HEK293 (cell line): ENCODE data around the gene TNFAIP2.

ENCODE experiments used
- CTCF ChIA-PET: fragments of 350-600 bp; formaldehyde crosslinking; extraction: SDS; loops from one replicate; lab custom pipeline; 2021; ENCODE audit warnings: antibody characterized with exemption; lab: Yijun Ruan, JAX
- POLR2A ChIA-PET: fragments of 300-600 bp; formaldehyde crosslinking; extraction: SDS; loops from one replicate; lab custom pipeline; 2020; ENCODE audit warnings: antibody characterized with exemption, inconsistent platforms; lab: Yijun Ruan, JAX
- H3K27ac ChIP-seq: fragments of 200-500 bp; sonication (Bioruptor generic); 2 replicates; pipeline ENCODE4 v1.5.1; 2014; ENCODE audit warnings: low read depth, low read length, control low read depth, inconsistent platforms; ENCODE audit errors: extremely low read depth
- H3K36me3 ChIP-seq, 2 experiments: fragments of 200-500 bp in 1 of 2; sonication (Bioruptor generic) in 1 of 2; 1 replicate in 1 of 2; 2 replicates in 1 of 2; pipeline ENCODE4 v1.5.1; 2014 to 2017; ENCODE audit warnings: inconsistent platforms in 2 of 2, low read length in 2 of 2; ENCODE audit not compliant: control insufficient read depth in 2 of 2, insufficient read depth in 1 of 2
- H3K4me1 ChIP-seq: fragments of 200-500 bp; sonication (Bioruptor generic); 2 replicates; pipeline ENCODE4 v1.5.1; 2014; ENCODE audit warnings: mild to moderate bottlenecking, low read length, inconsistent platforms; ENCODE audit not compliant: control insufficient read depth, insufficient read depth
- H3K4me3 ChIP-seq: 2 replicates; pipeline ENCODE4 v1.5.1; 2011; ENCODE audit warnings: low read depth, mild to moderate bottlenecking, control low read depth, low read length, moderate library complexity
- H3K9me3 ChIP-seq: fragments of 200-500 bp; sonication (Bioruptor generic); 2 replicates; pipeline ENCODE4 v1.5.1; 2014; ENCODE audit warnings: low read depth, low read length, inconsistent platforms; ENCODE audit not compliant: control insufficient read depth, insufficient read depth
- BCL11B ChIP-seq: fragments of 450-650 bp; formaldehyde crosslinking; IDR thresholded peaks from 2 replicates; pipeline ENCODE4 v1.5.1; 2016; ENCODE audit warnings: low read depth, missing biosample characterization, missing genetic modification characterization
- GLIS2 ChIP-seq: fragments of 450-650 bp; formaldehyde crosslinking; IDR thresholded peaks from 2 replicates; pipeline ENCODE4 v1.5.1; 2016; ENCODE audit warnings: missing biosample characterization, missing genetic modification characterization
- KLF1 ChIP-seq: fragments of 450-650 bp; formaldehyde crosslinking; IDR thresholded peaks from 2 replicates; pipeline ENCODE4 v1.5.1; 2016; ENCODE audit warnings: missing biosample characterization, missing genetic modification characterization
- MZF1 ChIP-seq: fragments of 450-650 bp; formaldehyde crosslinking; IDR thresholded peaks from 2 replicates; pipeline ENCODE4 v1.5.1; 2017; ENCODE audit warnings: missing biosample characterization, missing genetic modification characterization, borderline replicate concordance
- WT1 ChIP-seq: fragments of 450-650 bp; formaldehyde crosslinking; IDR thresholded peaks from 2 replicates; pipeline ENCODE4 v1.5.1; 2016; ENCODE audit warnings: missing biosample characterization, missing genetic modification characterization
- ZNF114 ChIP-seq: fragments of 450-650 bp; formaldehyde crosslinking; IDR thresholded peaks from 2 replicates; pipeline ENCODE4 v1.5.0; 2017; ENCODE audit warnings: missing biosample characterization, missing genetic modification characterization
- ZNF146 ChIP-seq: fragments of 450-650 bp; formaldehyde crosslinking; IDR thresholded peaks from 2 replicates; pipeline ENCODE4 v1.5.1; 2016; ENCODE audit warnings: missing biosample characterization, missing genetic modification characterization
- ZNF341 ChIP-seq: fragments of 450-650 bp; formaldehyde crosslinking; IDR thresholded peaks from 2 replicates; pipeline ENCODE4; 2016; ENCODE audit warnings: low read depth, missing biosample characterization, missing genetic modification characterization
- ZNF350 ChIP-seq: fragments of 450-650 bp; formaldehyde crosslinking; IDR thresholded peaks from 2 replicates; pipeline ENCODE4 v1.5.0; 2017; ENCODE audit warnings: missing biosample characterization, mild to moderate bottlenecking, missing genetic modification characterization
- ZNF37A ChIP-seq: fragments of 450-650 bp; IDR thresholded peaks from 2 replicates; pipeline ENCODE4 v1.5.1; 2018; ENCODE audit warnings: missing biosample characterization, missing genetic modification characterization
- ZNF510 ChIP-seq: fragments of 450-650 bp; formaldehyde crosslinking; IDR thresholded peaks from 2 replicates; pipeline ENCODE4 v1.5.1; 2018; ENCODE audit warnings: mild to moderate bottlenecking, missing genetic modification characterization, missing biosample characterization; ENCODE audit not compliant: insufficient replicate concordance
- ZNF600 ChIP-seq: fragments of 450-650 bp; formaldehyde crosslinking; IDR thresholded peaks from 2 replicates; pipeline ENCODE4 v1.5.1; 2016; ENCODE audit warnings: missing biosample characterization, missing genetic modification characterization
- ZNF626 ChIP-seq: fragments of 450-650 bp; sonication (Bioruptor Pico); formaldehyde crosslinking; IDR thresholded peaks from 2 replicates; pipeline ENCODE4 v1.5.1; 2018; ENCODE audit warnings: missing biosample characterization, missing genetic modification characterization, inconsistent platforms
- ZNF664 ChIP-seq: fragments of 450-650 bp; formaldehyde crosslinking; IDR thresholded peaks from 2 replicates; pipeline ENCODE4 v1.5.1; 2016; ENCODE audit warnings: missing biosample characterization, missing genetic modification characterization
- ZNF677 ChIP-seq: fragments of 450-650 bp; IDR thresholded peaks from 2 replicates; pipeline ENCODE4 v1.5.0; 2018; ENCODE audit warnings: missing biosample characterization, mild to moderate bottlenecking, missing genetic modification characterization, moderate library complexity
- ZNF830 ChIP-seq: fragments of 450-650 bp; IDR thresholded peaks from 2 replicates; pipeline ENCODE4 v1.5.0; 2018; ENCODE audit warnings: missing biosample characterization, missing genetic modification characterization, low read depth, mild to moderate bottlenecking, moderate library complexity
- TF ChIP-seq, protein P1 (sequence below): fragments of 450-650 bp; formaldehyde crosslinking; IDR thresholded peaks from 2 replicates; pipeline ENCODE4 v1.5.1; 2016; ENCODE audit warnings: missing biosample characterization, missing genetic modification characterization
- TF ChIP-seq, protein P2 (sequence below): fragments of 450-650 bp; formaldehyde crosslinking; IDR thresholded peaks from 2 replicates; pipeline ENCODE4 v1.5.1; 2017; ENCODE audit warnings: missing biosample characterization, mild to moderate bottlenecking, missing genetic modification characterization, moderate library complexity

TNFAIP2 gene

DNA sequence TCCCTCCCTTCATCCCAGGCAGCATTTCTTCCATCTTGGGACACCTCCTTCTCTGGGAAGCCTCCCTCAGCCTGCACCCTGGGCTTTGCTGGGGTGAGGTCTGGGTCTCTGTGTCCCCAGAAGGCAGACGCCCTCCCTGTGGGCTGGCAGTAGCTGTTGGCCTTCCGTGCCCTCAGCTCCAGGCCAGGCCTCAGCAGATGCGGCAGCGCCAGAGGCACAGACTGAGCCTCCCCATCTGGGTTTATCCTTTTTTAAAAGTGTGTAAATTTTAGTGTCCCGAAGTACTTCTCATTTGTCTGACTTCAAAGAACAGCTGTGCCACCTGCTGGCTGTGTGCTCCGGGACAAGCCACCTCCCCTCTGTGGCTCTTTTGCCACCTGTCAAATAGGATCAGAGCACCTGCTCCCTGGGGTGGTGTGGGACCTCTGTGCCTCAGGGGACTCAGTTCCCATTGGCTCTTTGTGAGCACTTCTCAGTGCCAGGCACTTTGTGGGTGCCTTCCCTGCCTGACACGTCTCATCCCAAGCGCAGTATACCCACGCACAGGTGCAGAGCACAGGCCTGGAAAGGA, 17.6 kb upstream of the TNFAIP2 start:
- TF ChIP-seq ZNF350 (tag by site-specific recombination) = no peak
- TF ChIP-seq ZNF341 = peak; percentile 43
- TF ChIP-seq, all 188 proteins: peak for 1
- Histone ChIP-seq H3K36me3 (no peaks in the 10 kb centered on the region), H3K4me3 (no peak overlapping the region), H3K9me3 (no peaks in the 10 kb centered on the region), H3K27ac (no peak overlapping the region), H3K4me1 (no peaks in the 10 kb centered on the region; the same call in 1 of the 2 replicates)
- ChIA-PET POLR2A (no interaction called here), CTCF (interaction anchor here (0.6 to 4.6 kb wide), 42 partner anchors 10 to 412 kb away, joined by 3 to 80 read pairs (median 6); partner anchors contain the start of genes EXOC3L4, LBHD2 and TNFAIP2)

DNA sequence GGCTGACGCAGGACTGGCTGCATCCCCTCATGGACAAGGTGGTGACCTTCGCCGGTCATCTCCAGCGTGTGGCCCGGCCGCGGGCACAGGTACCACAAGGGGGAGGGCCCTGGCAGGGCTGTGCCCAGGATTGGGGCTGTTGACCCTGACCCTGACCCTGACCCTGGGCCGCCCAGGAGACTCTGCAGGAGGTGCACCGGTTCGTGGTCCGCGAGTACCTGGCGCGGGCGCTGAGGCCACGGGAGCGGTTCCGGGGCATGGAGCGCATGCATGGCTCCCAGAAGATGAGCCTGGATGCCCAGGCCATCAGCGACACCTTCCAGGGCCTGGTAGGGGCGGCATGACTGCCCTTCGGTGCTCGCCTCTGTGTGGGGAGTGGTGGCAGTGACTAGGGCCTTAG, 15.8 kb upstream of the TNFAIP2 start:
- POLR2A ChIA-PET = no interaction called here
- H3K9me3 ChIP-seq = no peaks in the 10 kb centered on the region
- H3K4me1 ChIP-seq = no peaks in the 10 kb centered on the region; the same call in 1 of the 2 replicates
- H3K36me3 ChIP-seq = no peaks in the 10 kb centered on the region
- no peak overlapping the region for H3K4me3 ChIP-seq
- H3K27ac ChIP-seq = no peak overlapping the region
- CTCF ChIA-PET = interaction anchor here (3.1 to 4.6 kb wide), 5 partner anchors 12 to 185 kb away, joined by 25 to 80 read pairs (median 44); partner anchors contain the start of gene EXOC3L4
- 0 out of 2 replicates have a peak, but pooled peaks have one; percentile 54 for TF ChIP-seq BCL11B
- TF ChIP-seq, protein P1, sequence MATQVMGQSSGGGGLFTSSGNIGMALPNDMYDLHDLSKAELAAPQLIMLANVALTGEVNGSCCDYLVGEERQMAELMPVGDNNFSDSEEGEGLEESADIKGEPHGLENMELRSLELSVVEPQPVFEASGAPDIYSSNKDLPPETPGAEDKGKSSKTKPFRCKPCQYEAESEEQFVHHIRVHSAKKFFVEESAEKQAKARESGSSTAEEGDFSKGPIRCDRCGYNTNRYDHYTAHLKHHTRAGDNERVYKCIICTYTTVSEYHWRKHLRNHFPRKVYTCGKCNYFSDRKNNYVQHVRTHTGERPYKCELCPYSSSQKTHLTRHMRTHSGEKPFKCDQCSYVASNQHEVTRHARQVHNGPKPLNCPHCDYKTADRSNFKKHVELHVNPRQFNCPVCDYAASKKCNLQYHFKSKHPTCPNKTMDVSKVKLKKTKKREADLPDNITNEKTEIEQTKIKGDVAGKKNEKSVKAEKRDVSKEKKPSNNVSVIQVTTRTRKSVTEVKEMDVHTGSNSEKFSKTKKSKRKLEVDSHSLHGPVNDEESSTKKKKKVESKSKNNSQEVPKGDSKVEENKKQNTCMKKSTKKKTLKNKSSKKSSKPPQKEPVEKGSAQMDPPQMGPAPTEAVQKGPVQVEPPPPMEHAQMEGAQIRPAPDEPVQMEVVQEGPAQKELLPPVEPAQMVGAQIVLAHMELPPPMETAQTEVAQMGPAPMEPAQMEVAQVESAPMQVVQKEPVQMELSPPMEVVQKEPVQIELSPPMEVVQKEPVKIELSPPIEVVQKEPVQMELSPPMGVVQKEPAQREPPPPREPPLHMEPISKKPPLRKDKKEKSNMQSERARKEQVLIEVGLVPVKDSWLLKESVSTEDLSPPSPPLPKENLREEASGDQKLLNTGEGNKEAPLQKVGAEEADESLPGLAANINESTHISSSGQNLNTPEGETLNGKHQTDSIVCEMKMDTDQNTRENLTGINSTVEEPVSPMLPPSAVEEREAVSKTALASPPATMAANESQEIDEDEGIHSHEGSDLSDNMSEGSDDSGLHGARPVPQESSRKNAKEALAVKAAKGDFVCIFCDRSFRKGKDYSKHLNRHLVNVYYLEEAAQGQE = no peak
- TF ChIP-seq, all 188 proteins: peak for 1

DNA sequence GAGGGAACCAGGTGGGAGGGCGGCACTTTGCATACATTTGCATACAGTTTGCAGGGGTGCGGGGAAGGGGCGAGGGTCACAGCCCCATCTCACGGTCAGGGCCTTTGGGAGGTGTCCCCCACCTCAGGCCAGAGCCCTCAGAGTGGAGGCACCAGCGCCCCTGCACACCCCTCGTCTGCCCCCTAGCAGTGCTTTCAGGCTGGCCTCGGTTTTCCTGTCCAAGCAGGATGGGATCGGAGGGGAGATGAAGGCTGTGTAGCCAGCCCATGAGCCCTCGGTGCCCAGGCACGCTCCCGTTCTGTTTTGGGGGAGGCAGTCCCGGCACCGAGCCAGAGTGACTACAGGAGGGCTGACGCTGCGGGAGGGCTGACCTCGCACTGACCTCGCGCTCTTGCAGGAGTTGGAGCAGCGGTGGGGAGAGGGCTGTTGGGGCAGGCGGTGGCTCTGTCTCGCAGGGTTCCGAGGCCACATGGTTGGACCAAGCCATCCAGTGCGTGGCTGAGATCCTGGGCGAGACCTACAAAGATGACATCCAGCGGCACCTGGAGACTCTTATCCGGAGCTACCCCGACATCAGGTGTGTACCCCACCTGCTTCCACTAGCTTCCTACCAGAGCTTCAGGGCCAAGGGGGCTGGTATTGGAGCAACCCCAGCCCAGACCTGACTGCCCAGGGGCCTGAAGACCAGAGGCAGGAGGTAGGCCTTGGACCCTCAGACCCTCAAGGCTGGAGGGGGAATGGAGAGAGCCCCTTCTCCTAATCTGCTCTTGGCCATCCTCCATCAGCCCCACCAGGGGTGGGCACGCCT, 15.1 kb upstream of the TNFAIP2 start:
- no peak overlapping the region for H3K4me3 ChIP-seq
- H3K9me3 ChIP-seq = no peaks in the 10 kb centered on the region
- no peaks in the 10 kb centered on the region; the same call in 1 of the 2 replicates for H3K4me1 ChIP-seq
- ChIA-PET CTCF (interaction anchor here (0.6 to 1.5 kb wide), 4 partner anchors 33 to 252 kb away, joined by 3 to 5 read pairs (median 4); no protein-coding TSS in a partner anchor), POLR2A (no interaction called here)
- H3K36me3 ChIP-seq = no peaks in the 10 kb centered on the region
- 0 out of 2 replicates have a peak, but pooled peaks have one; percentile 14 for TF ChIP-seq GLIS2 (tag by site-specific recombination)
- peak; percentile 63 for TF ChIP-seq ZNF600 (tag by site-specific recombination)
- no peak for TF ChIP-seq ZNF37A (tag by site-specific recombination)
- TF ChIP-seq KLF1 (tag by site-specific recombination) = no peak
- no peak for TF ChIP-seq ZNF626 (tag by site-specific recombination)
- no peak overlapping the region for H3K27ac ChIP-seq

DNA sequence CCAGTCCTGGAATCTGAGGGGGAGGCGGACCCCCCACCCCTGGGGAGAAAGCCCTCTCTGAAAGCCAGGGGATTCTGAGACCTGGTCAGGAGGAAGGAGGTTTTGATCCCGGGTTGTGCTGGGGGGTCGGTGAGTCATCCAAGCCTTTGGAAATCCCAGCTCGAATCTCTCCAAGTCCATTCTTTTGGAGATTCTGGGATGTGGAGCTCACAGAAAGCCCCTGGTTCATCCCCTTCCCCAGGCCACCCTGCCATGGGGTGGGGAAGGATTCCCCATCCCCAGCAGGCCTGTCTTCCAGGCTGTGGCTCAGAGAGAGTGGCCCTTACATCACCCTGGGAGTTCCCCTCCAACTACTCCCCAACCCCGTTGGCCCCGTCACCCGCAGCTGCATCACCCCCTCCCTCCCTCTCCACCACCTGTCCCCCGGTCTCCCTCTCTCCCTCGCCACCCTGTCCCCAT, 14.5 kb upstream of the TNFAIP2 start:
- H3K27ac ChIP-seq = no peak overlapping the region
- no peaks in the 10 kb centered on the region for H3K9me3 ChIP-seq
- H3K4me1 ChIP-seq = no peaks in the 10 kb centered on the region; the same call in 1 of the 2 replicates
- no peak overlapping the region for H3K4me3 ChIP-seq
- POLR2A ChIA-PET = interaction anchor here (0.6 kb wide), 1 partner anchor 376 kb away, joined by 3 read pairs; no protein-coding TSS in a partner anchor
- CTCF ChIA-PET = interaction anchor here (0.6 to 1.5 kb wide), 4 partner anchors 32 to 253 kb away, joined by 3 to 5 read pairs (median 4); no protein-coding TSS in a partner anchor
- H3K36me3 ChIP-seq = no peaks in the 10 kb centered on the region
- no peak for TF ChIP-seq ZNF677 (tag by site-specific recombination)
- TF ChIP-seq, protein P2, sequence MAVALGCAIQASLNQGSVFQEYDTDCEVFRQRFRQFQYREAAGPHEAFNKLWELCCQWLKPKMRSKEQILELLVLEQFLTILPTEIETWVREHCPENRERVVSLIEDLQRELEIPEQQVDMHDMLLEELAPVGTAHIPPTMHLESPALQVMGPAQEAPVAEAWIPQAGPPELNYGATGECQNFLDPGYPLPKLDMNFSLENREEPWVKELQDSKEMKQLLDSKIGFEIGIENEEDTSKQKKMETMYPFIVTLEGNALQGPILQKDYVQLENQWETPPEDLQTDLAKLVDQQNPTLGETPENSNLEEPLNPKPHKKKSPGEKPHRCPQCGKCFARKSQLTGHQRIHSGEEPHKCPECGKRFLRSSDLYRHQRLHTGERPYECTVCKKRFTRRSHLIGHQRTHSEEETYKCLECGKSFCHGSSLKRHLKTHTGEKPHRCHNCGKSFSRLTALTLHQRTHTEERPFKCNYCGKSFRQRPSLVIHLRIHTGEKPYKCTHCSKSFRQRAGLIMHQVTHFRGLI (tag by site-specific recombination) = no peak
- no peak for TF ChIP-seq ZNF830 (tag by site-specific recombination)
- TF ChIP-seq ZNF114 (tag by site-specific recombination) = no peak
- 0 out of 2 replicates have a peak, but pooled peaks have one; percentile 16 for TF ChIP-seq WT1 (tag by site-specific recombination)
- TF ChIP-seq GLIS2 (tag by site-specific recombination) = peak; percentile 45; the same call in 1 of the 2 replicates
- no peak for TF ChIP-seq MZF1 (tag by site-specific recombination)
- TF ChIP-seq ZNF664 (tag by site-specific recombination) = no peak
- no peak for TF ChIP-seq ZNF510
- no peak for TF ChIP-seq ZNF146 (tag by site-specific recombination)
